Testis (tissue), 2 donors: ENCODE results near the gene HDX.

Source experiments
- CTCF ChIP-seq, 3 experiments: fragments of 450-650 bp in 2 of 3; fragments of 200-600 bp in 1 of 3; sonication (generic) in 1 of 3; IDR thresholded peaks; one replicate each; pipeline ENCODE4 v1.5.1; 2016 to 2019; ENCODE audit warnings: antibody characterized with exemption in 3 of 3, mild to moderate bottlenecking in 2 of 3, moderate library complexity in 1 of 3
- POLR2A ChIP-seq: fragments of 450-650 bp; IDR thresholded peaks from one replicate; pipeline ENCODE4 v1.6.1; 2017; ENCODE audit warnings: antibody characterized with exemption, mild to moderate bottlenecking, moderate library complexity

GRCh38 chrX:84467898-84468297, 34.4 kb downstream of the HDX start:
- TF ChIP-seq CTCF (IDR thresholded peaks at IDR 0.05) (no peak), POLR2A (no peak)
